Smooth muscle cell of the brain vasculature (primary cell): ENCODE data around the gene INPP5E.
A peak's percentile ranks its signal among the peaks of the same experiment; 100 is the strongest.

Experiments used
- DNase-seq: peaks from one replicate; pipeline ENCODE4 v3.0.0-alpha.2; 2012; ENCODE audit warnings: low read depth, low spot score

Gene INPP5E, protein sequence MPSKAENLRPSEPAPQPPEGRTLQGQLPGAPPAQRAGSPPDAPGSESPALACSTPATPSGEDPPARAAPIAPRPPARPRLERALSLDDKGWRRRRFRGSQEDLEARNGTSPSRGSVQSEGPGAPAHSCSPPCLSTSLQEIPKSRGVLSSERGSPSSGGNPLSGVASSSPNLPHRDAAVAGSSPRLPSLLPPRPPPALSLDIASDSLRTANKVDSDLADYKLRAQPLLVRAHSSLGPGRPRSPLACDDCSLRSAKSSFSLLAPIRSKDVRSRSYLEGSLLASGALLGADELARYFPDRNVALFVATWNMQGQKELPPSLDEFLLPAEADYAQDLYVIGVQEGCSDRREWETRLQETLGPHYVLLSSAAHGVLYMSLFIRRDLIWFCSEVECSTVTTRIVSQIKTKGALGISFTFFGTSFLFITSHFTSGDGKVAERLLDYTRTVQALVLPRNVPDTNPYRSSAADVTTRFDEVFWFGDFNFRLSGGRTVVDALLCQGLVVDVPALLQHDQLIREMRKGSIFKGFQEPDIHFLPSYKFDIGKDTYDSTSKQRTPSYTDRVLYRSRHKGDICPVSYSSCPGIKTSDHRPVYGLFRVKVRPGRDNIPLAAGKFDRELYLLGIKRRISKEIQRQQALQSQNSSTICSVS

DNA sequence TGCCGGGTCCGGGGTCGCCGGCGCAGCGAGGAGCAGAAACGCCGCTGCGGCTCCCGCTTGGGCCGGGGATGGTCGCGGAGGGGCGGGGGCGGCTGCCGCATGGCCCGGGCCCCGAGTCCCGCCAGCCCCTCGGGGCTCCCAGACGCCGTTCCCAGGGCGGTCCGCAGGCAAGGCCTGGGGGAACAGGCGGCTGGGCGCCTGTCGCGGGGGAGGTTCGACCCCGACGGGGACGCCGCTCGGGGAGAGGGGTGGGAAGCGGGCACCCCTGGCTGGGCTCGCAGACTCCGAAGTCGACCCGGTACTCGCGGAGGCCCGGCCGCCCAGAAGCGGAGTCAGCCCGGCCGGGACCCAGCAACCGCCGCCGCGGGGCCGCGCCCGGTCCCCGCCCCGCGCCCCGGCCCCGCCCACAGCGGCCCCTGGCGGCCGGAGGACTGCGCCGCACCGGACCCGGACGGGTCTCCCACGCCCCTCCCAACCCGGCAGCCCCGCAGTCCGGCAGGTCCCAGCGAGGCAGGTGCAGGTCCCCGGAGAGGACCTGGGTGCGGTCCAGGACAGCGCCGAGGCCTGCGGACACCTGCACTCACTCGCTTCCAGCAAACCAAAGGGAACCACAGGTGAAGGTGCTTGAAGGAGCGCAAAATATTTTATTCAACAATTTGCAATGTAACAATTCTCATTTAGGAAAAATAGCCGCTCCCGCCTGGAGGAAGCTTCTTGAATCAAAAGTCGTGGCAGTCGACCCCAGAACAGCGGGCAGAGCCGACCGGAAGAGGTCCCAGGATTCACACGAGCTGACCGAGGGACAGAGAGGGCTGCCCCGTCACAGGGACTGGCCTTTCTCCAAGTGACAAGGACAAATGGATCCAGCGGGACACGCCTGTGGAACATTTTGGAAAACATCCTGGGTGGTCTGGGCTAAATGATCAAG, at the start of gene INPP5E:
TSS of gene INPP5E (minus strand) at position 365 of the 928 bp plus-strand sequence. CDS start 426 bp downstream, outside the sequence.
- DNase-seq, result peak; percentile 47

- no peak for DNase-seq
These were observed 48.9 kb upstream of the INPP5E start for GRCh38 chr9:136488247-136489214.

DNA sequence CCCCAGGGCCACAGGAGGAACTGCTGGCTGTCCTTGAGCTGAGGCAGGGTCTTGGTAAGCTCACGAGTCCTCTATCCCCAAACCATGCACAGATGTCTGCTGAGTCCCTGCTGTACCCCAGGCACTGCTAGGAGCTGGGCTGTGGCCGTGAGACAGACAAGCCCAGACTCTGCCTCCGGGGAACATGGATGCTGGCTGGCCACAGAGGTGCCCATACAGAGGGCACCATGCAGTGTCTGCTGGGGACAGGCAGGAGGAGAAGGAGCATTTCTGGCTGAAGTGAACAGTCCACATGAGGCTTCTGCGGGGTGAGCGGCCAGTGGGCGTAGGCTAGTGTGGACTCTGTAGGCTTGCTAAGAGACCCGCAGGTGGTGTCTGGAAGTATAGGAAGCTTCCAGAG, 48.0 kb upstream of the INPP5E start:
- no peak for DNase-seq

- DNase-seq, result no peak
These were observed 47.4 kb upstream of the INPP5E start for GRCh38 chr9:136486823-136487620.

- DNase-seq, result no peak
These were observed 46.5 kb upstream of the INPP5E start for GRCh38 chr9:136486131-136486530.

DNA sequence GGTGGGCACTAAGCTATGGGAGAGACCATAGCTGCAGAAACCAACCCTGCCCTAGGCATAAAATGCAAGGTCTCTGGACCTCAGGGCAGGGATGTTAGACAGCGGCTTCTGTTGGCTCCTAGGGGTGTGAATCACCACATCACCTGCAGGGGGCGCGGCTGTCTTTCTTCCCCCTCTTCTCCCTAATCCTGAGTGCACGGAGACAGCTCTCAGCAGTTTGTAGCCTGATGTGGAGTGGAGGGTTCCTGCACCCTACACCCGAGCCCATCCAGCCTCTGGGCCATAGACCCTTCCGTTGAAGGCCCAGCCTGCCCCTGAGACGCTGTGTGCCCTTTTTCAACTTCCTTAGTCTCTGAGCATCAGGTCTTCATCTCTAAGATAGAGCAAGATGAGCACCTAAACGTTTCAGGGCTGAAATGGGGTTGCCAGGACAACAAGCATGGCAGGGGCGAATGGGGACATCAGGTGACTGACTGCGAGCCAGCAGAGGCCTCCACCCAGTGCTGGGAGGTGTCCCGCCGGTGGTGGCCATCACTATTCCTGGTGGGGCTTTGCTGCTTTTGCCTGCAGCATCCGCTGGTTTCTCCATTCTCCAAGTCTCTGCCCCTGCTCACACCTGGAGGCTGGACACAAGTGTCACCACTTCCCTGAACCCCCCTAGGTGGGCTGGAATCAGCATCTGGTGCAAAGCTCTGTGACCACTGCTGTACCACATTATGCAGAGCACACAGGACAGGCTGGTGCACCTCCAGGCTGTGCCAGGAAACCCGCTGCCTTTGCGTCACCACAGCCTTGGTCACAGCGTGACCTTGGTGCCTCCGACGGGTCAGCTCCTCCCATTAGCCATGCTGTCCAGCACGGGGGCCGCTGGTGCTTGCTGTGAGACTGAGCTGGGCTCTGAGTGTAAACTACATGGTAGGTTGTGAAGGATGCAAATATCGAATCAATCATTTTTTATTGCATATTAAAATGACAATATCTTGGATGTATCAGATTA, 45.7 kb upstream of the INPP5E start:
- peak; percentile 57 for DNase-seq

DNA sequence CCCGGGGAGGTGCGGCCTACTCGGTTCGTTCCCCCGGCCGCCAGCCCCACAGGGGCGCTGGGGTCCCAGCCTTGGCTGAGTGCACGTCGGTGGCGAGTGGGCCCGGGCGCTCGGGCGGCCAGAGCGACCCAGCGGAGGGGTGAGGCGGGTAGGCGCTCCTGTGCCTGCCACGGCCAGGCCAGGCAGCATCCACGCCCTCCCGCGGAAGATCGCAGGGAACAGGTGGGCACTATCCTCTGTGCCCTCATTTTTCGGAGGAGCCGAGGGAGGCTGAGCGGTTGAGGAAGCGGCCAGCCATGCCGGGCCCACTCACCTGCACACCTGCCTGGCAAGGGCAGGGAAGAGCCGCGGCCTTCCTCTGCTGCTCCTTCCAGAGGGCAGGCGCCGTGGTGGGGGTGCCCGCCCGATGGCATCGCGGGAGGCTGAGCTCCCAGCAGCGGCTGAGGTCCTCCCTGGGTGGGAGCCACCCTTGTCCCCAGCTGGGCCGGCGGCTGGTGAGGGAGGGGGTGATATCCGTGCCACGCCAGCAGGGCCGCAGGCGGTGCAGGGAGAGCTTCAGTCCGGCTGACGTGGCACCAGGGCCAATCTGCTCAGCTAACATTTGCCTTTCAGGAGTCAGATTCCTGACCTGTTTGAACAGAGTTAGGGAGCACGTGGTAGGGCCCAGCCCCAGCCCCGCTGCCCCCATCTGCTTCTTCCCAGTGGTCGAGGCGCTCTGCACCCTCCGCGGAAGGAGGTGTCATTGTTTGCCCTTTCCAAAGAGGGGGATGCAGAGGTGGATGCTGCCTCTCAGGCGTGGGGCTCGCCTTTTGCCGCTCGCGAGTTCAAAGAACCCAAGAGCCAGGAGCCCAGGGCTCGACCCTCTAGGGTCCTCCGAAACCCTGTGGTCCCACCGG, 44.8 kb upstream of the INPP5E start:
- no peak for DNase-seq

- DNase-seq, result peak; percentile 64
These were observed 44.0 kb upstream of the INPP5E start for GRCh38 chr9:136483589-136484152.

GRCh38 chr9:136482793-136483588, 43.3 kb upstream of the INPP5E start, which contains the start of gene SEC16A:
TSS of gene SEC16A (minus strand) at chr9:136483040. CDS start at chr9:136477615, 5,425 bp downstream.
- DNase-seq, result peak; percentile 97

DNA sequence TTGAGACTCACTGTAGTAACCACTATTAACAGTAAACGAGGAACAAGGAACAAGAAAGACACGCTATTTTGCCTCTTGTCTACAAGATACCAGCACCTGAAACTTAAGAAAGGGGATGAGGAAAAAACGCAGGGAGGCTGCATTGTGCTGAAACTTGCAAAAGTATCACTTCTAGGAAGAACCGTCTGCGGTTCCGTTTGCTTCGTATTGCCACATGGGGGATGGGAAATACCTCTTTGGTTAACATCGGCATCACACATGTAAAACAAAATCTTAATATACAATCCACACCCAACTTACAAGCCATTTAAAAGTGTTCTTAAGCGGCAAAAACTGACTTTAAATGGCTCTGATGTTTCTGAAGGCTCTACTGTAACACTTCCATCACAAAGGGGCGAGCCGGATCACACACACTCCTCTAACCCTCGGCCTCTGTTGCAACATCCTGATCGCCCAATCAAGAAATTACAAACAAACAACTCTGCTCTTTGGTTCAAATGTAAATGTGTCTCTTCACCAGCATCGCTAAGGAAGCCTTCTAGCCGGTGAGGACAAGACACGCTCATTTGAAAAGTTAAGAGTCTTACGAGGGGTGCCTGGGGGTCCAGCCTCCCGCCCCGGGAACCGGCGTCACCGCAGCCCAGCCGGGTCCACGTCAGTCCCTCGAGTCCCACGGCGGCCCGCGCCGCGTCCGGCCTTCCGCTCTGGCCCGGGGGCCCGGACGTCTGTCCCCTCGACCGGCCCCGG, 42.6 kb upstream of the INPP5E start:
- no peak for DNase-seq

DNA sequence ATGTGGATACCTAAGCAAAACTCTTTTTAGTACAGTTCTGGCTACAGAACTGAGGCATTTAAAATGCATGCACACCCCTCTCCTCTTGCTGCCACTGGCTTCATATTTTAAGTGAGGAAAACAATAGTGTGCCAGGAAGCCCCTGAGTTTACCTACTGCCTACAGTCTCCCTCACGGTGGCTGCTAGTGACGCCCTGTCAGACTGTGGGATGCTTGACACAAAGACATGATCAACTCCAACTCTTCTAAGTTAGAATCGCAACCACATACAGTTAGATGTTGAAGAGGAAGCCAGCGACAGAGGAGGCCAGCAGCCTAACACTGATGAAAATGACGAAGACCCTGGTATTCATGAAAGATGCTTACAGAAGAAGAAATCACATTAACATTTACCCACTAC, 41.9 kb upstream of the INPP5E start:
- DNase-seq, result no peak

DNA sequence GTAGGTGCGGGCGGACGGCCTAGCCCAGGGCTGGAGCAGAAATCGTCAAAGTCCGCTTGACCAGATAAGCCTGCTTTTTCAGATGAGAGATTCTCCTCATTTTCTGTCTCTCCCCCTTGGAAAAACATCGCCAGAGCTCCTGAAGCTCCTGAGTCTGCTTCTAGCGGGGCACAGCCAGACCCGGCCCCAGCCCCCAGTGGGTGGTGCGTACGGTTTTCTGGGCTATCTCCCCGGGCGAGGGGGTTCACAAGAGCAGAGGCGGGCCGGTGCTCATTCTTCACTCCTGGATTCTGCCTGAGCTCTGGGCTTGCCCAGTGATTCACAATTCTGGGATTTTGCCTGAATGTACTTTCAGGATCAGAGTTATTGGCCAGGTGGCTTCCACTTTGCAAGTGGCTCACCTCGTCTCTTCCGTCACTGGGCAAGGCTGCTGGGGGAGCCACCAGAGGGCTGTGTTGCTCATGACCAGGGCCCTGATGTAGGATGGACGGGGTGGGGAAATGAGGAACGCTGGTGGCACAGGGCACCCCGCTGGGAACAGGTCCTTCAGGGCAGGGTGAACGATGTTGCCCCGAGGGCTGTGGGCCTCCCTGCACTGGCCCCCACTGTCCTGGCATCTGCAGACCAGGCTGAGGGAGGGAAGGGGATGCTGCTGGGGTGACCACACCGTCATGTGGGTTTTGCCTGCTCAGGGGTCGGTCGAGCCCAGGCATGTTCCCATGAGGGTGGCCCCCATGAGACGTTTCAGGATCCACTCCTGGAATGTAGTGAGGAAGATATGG, 36.9 kb upstream of the INPP5E start:
- no peak for DNase-seq

- DNase-seq, result no peak
These were observed 35.6 kb upstream of the INPP5E start for GRCh38 chr9:136474974-136475865.
